WTC11 (cell line): ENCODE results near the gene CHRM3. TPM values are rescaled to one million over a fixed set of nuclear protein-coding genes. Genes with fewer than 3 reads are reported as not detected.

ENCODE experiments used
- ATAC-seq: fragments of 200-7000 bp; cut with Tn5 transposase; 2 replicates; pipeline ENCODE4 v1.10.0; 2021; ENCODE audit warnings: mild to moderate bottlenecking, moderate library complexity
- CTCF ChIA-PET: fragments of 300-600 bp; sonication (Branson Sonifier 250); formaldehyde crosslinking; loops from one replicate; lab custom pipeline; 2021; ENCODE audit warnings: antibody characterized with exemption; lab: Charles Lee
- POLR2A ChIA-PET: fragments of 350-600 bp; sonication (Branson Sonifier 250); formaldehyde crosslinking; loops from one replicate; lab custom pipeline; 2021; ENCODE audit warnings: antibody characterized with exemption; lab: Charles Lee
- DNase-seq: peaks from one replicate; pipeline ENCODE4 v3.0.0; 2021; ENCODE audit warnings: low spot score
- H3K27ac Mint-ChIP-seq: 2 replicates; pipeline ENCODE4 v1.8.0; 2021; ENCODE audit warnings: mixed read lengths
- H3K27me3 Mint-ChIP-seq: 2 replicates; pipeline ENCODE4 v1.8.0; 2021; ENCODE audit warnings: low read depth, mild to moderate bottlenecking, moderate library complexity, mixed read lengths
- H3K36me3 Mint-ChIP-seq: 2 replicates; pipeline ENCODE4 v1.8.0; 2021; ENCODE audit warnings: mixed read lengths
- H3K4me1 Mint-ChIP-seq: 2 replicates; pipeline ENCODE4 v1.8.0; 2022; ENCODE audit warnings: mixed read lengths
- H3K4me3 Mint-ChIP-seq: 2 replicates; pipeline ENCODE4 v1.8.0; 2021; ENCODE audit warnings: mild to moderate bottlenecking, moderate library complexity, mixed read lengths
- H3K9me3 Mint-ChIP-seq: 2 replicates; pipeline ENCODE4 v1.8.0; 2021; ENCODE audit warnings: mixed read lengths
- ATF3 ChIP-seq: sonication (generic); formaldehyde crosslinking; conservative IDR thresholded peaks from 2 replicates; pipeline ENCODE4 v1.8.1; 2022; ENCODE audit warnings: mild to moderate bottlenecking, missing genetic modification reagents
- ELF4 ChIP-seq: sonication (generic); formaldehyde crosslinking; IDR thresholded peaks from 2 replicates; pipeline ENCODE4 v1.8.1; 2022; ENCODE audit warnings: low read depth, mild to moderate bottlenecking, moderate library complexity, missing genetic modification reagents
- ETV6 ChIP-seq: sonication (generic); formaldehyde crosslinking; IDR thresholded peaks from 2 replicates; pipeline ENCODE4 v1.8.1; 2022; ENCODE audit warnings: mild to moderate bottlenecking, missing genetic modification reagents
- FOXK1 ChIP-seq: sonication (generic); formaldehyde crosslinking; IDR thresholded peaks from 2 replicates; pipeline ENCODE4 v1.8.0; 2022; ENCODE audit warnings: mild to moderate bottlenecking, moderate library complexity, missing genetic modification reagents
- JAZF1 ChIP-seq: fragments of 250-450 bp; sonication (Bioruptor Pico); IDR thresholded peaks from 2 replicates; pipeline ENCODE4 v1.9.0; 2021; ENCODE audit warnings: moderate library complexity, mild to moderate bottlenecking, inconsistent platforms
- KAT7 ChIP-seq: sonication (generic); formaldehyde crosslinking; IDR thresholded peaks from 2 replicates; pipeline ENCODE4 v1.8.1; 2023; ENCODE audit warnings: missing genetic modification reagents, mild to moderate bottlenecking, borderline replicate concordance
- MYBL2 ChIP-seq: sonication (generic); formaldehyde crosslinking; IDR thresholded peaks from 2 replicates; pipeline ENCODE4 v1.8.1; 2023; ENCODE audit warnings: mild to moderate bottlenecking, moderate library complexity, missing genetic modification reagents
- NR1H2 ChIP-seq: sonication (generic); formaldehyde crosslinking; IDR thresholded peaks from 2 replicates; pipeline ENCODE4 v1.9.0; 2021; ENCODE audit warnings: mild to moderate bottlenecking, moderate library complexity, missing genetic modification reagents
- RORB ChIP-seq: fragments of 250-450 bp; sonication (Bioruptor Pico); IDR thresholded peaks from 2 replicates; pipeline ENCODE4 v1.9.0; 2021; ENCODE audit warnings: mild to moderate bottlenecking
- STAT6 ChIP-seq: sonication (generic); formaldehyde crosslinking; conservative IDR thresholded peaks from 2 replicates; pipeline ENCODE4 v1.8.1; 2023; ENCODE audit warnings: mild to moderate bottlenecking, low read depth, missing genetic modification reagents, moderate library complexity
- ZNF138 ChIP-seq: sonication (generic); formaldehyde crosslinking; conservative IDR thresholded peaks from 2 replicates; pipeline ENCODE4 v1.8.1; 2022; ENCODE audit warnings: mild to moderate bottlenecking, moderate library complexity, missing genetic modification reagents
- ZNF219 ChIP-seq: sonication (generic); formaldehyde crosslinking; IDR thresholded peaks from 2 replicates; pipeline ENCODE4 v1.8.0; 2023; ENCODE audit warnings: missing genetic modification reagents, mild to moderate bottlenecking, borderline replicate concordance
- ZNF423 ChIP-seq: fragments of 250-450 bp; sonication (Bioruptor Pico); IDR thresholded peaks from 2 replicates; pipeline ENCODE4 v2.1.2; 2022; ENCODE audit warnings: mild to moderate bottlenecking, moderate library complexity
- total RNA-seq: library from RNA; stranded (reverse); gene quantifications from 3 replicates; pipeline ENCODE4 v1.2.3, GENCODE V29; 2021
- TF ChIP-seq, protein P1 (sequence below): sonication (generic); formaldehyde crosslinking; IDR thresholded peaks from 2 replicates; pipeline ENCODE4 v1.8.0; 2022; ENCODE audit warnings: mild to moderate bottlenecking, missing genetic modification reagents
- TF ChIP-seq, protein P2 (sequence below): fragments of 250-450 bp; sonication (Bioruptor Pico); IDR thresholded peaks from 2 replicates; pipeline ENCODE4 v1.9.0; 2021; ENCODE audit warnings: mild to moderate bottlenecking

The CHRM3 gene
- total RNA-seq, 1 experiment from 2014 or later: 6.9 TPM

DNA sequence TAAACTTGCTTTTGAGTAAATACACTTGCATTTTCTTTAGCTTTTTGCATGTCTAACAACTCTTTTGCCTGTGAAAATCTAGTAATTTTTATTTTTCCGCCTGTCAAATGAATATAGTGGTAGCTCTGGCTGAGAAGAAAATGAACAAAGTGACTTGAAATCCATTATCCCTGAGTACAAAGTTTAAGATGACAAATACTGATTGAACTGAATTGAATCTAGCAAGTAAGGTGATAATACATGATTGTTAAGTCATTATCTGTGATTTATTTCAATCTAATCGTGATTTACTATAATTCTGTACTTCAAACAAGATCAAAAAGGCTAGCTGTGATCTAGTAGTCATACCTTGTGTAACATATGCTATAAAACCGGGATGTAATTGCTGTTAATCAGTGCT is 42.8 kb downstream of the CHRM3 start (continued):
- no peak for TF ChIP-seq STAT6 (CRISPR knock-in tag)
- TF ChIP-seq, all 79 proteins: peak for 0

GRCh38 chr1:239432255-239432654 is 45.9 kb downstream of the CHRM3 start:
- H3K9me3 Mint-ChIP-seq: no peaks in the 10 kb centered on the region
- no peak overlapping the region for H3K27ac Mint-ChIP-seq
- no peak for DNase-seq
- H3K4me3 Mint-ChIP-seq: no peak overlapping the region
- no peak for ATAC-seq
- ChIA-PET POLR2A (no interaction called here), CTCF (no interaction called here)
- H3K36me3 Mint-ChIP-seq: no peaks in the 10 kb centered on the region
- TF ChIP-seq ZNF138 (CRISPR knock-in tag): no peak
- TF ChIP-seq ATF3 (CRISPR knock-in tag): no peak
- H3K27me3 Mint-ChIP-seq: no peaks in the 10 kb centered on the region
- no peaks in the 10 kb centered on the region for H3K4me1 Mint-ChIP-seq

- ATAC-seq (no peak), DNase-seq (no peak)
- CTCF ChIA-PET: interaction anchor here (0.9 kb wide), 1 partner anchor 464 kb away, joined by 3 read pairs; no protein-coding TSS in a partner anchor
- no peaks in the 10 kb centered on the region for H3K4me1 Mint-ChIP-seq
- TF ChIP-seq KAT7 (CRISPR knock-in tag) (no peak), FOXK1 (CRISPR knock-in tag) (no peak), ZNF423 (CRISPR knock-in tag) (no peak), JAZF1 (CRISPR knock-in tag) (no peak), ZNF219 (CRISPR knock-in tag) (no peak), NR1H2 (no peak), MYBL2 (CRISPR knock-in tag) (no peak), ETV6 (no peak), ELF4 (CRISPR knock-in tag) (no peak), RORB (CRISPR knock-in tag) (no peak)
- TF ChIP-seq, protein P1, sequence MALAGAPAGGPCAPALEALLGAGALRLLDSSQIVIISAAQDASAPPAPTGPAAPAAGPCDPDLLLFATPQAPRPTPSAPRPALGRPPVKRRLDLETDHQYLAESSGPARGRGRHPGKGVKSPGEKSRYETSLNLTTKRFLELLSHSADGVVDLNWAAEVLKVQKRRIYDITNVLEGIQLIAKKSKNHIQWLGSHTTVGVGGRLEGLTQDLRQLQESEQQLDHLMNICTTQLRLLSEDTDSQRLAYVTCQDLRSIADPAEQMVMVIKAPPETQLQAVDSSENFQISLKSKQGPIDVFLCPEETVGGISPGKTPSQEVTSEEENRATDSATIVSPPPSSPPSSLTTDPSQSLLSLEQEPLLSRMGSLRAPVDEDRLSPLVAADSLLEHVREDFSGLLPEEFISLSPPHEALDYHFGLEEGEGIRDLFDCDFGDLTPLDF: no peak
- TF ChIP-seq, protein P2, sequence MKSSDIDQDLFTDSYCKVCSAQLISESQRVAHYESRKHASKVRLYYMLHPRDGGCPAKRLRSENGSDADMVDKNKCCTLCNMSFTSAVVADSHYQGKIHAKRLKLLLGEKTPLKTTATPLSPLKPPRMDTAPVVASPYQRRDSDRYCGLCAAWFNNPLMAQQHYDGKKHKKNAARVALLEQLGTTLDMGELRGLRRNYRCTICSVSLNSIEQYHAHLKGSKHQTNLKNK (CRISPR knock-in tag): no peak
- H3K27ac Mint-ChIP-seq: no peak overlapping the region
- no peaks in the 10 kb centered on the region for H3K36me3 Mint-ChIP-seq
- H3K4me3 Mint-ChIP-seq: no peak overlapping the region
- H3K27me3 Mint-ChIP-seq: no peaks in the 10 kb centered on the region
- H3K9me3 Mint-ChIP-seq: no peaks in the 10 kb centered on the region
- POLR2A ChIA-PET: no interaction called here
Measured at GRCh38 chr1:239434181-239434580, 47.8 kb downstream of the CHRM3 start.
